B cell (primary cell): ENCODE measurements around the gene SLC37A4. TPM values are rescaled to one million over a fixed set of nuclear protein-coding genes. Genes with fewer than 3 reads are reported as not detected.
"Not testable (repeated sequence)": the region's sequence is repeated elsewhere in the genome, so short reads cannot be mapped to it uniquely, and the experiment has no call there.

Experiments
- ATAC-seq: fragments of 200-7000 bp; cut with Tn5 transposase; one replicate; pipeline ENCODE4 v1.10.0; 2021; ENCODE audit warnings: low read depth, mild to moderate bottlenecking, moderate number of reproducible peaks, moderate library complexity
- CTCF ChIA-PET: fragments of 350-600 bp; sonication (Branson Sonifier 250); formaldehyde crosslinking; loops from one replicate; lab custom pipeline; 2021; ENCODE audit warnings: antibody characterized with exemption, inconsistent platforms; lab: Charles Lee
- POLR2A ChIA-PET: fragments of 350-600 bp; sonication (Branson Sonifier 250); formaldehyde crosslinking; loops from one replicate; lab custom pipeline; 2021; ENCODE audit warnings: antibody characterized with exemption; lab: Charles Lee
- DNase-seq: peaks from one replicate; pipeline ENCODE4 v3.0.0; 2013
- H2AFZ ChIP-seq: 2 replicates; pipeline ENCODE4 v1.6.1; 2012; ENCODE audit warnings: mild to moderate bottlenecking, low read depth, low read length; ENCODE audit not compliant: insufficient read depth, poor library complexity, severe bottlenecking
- H3K27ac ChIP-seq, 2 donors: 1 replicate in 1 of 2; 2 replicates in 1 of 2; pipeline ENCODE4 v1.5.1; 2012 to 2013; ENCODE audit warnings: low read length in 2 of 2, mild to moderate bottlenecking in 2 of 2, moderate library complexity in 1 of 2
- H3K27me3 ChIP-seq, 4 experiments: fragments of 200-600 bp in 1 of 4; sonication (generic) in 1 of 4; replicated peaks in 1 of 4; 1 replicate in 2 of 4; 2 replicates in 2 of 4; pipeline versions ENCODE4 v1.6.1 to v1.7.0; 2013 to 2016; ENCODE audit warnings: low read length in 3 of 4, mild to moderate bottlenecking in 2 of 4, mixed read lengths in 1 of 4, moderate library complexity in 1 of 4; ENCODE audit not compliant: insufficient read depth in 4 of 4, control insufficient read depth in 3 of 4; ENCODE audit errors: control extremely low read depth in 1 of 4
- H3K36me3 ChIP-seq, 2 experiments: replicated peaks in 1 of 2; 1 replicate in 1 of 2; 2 replicates in 1 of 2; pipeline versions ENCODE4 v1.6.1 to v1.7.1; 2013; ENCODE audit warnings: low read length in 1 of 2; ENCODE audit not compliant: insufficient read depth in 2 of 2, control insufficient read depth in 1 of 2; ENCODE audit errors: control extremely low read depth in 1 of 2, extremely low read depth in 1 of 2
- H3K4me1 ChIP-seq, 2 donors: fragments of 200-600 bp in 1 of 2; sonication (generic) in 1 of 2; 1 replicate in 1 of 2; 2 replicates in 1 of 2; pipeline versions ENCODE4 v1.5.1 to v1.6.1; 2013 to 2017; ENCODE audit warnings: low read length in 2 of 2; ENCODE audit not compliant: control insufficient read depth in 2 of 2, insufficient read depth in 2 of 2
- H3K4me2 ChIP-seq: replicated peaks from 2 replicates; pipeline ENCODE3; 2012; ENCODE audit warnings: mild to moderate bottlenecking, low read depth, low read length; ENCODE audit not compliant: poor library complexity, severe bottlenecking
- H3K4me3 ChIP-seq, 5 experiments: fragments of 200-600 bp in 1 of 5; sonication (generic) in 1 of 5; 1 replicate in 3 of 5; 2 replicates in 2 of 5; pipeline versions ENCODE4 v1.5.1 to v1.7.0; 2011 to 2016; ENCODE audit warnings: low read length in 4 of 5, mild to moderate bottlenecking in 4 of 5, low read depth in 2 of 5, control low read depth in 1 of 5, moderate library complexity in 1 of 5; ENCODE audit not compliant: insufficient read depth in 1 of 5; ENCODE audit errors: control extremely low read depth in 1 of 5, extremely low read depth in 1 of 5
- H3K79me2 ChIP-seq: fragments of 200-600 bp; sonication (generic); one replicate; pipeline ENCODE4 v1.6.0; 2016; ENCODE audit warnings: low read length; ENCODE audit not compliant: control insufficient read depth, insufficient read depth
- H3K9ac ChIP-seq: fragments of 200-600 bp; sonication (generic); 2 replicates; pipeline ENCODE4 v1.6.1; 2017; ENCODE audit warnings: mild to moderate bottlenecking, low read length, moderate library complexity
- H3K9me3 ChIP-seq, 3 donors: one replicate each; pipeline versions ENCODE4 v1.6.1 to v1.7.1; 2013; ENCODE audit warnings: low read length in 2 of 3; ENCODE audit not compliant: control insufficient read depth in 2 of 3, insufficient read depth in 1 of 3; ENCODE audit errors: control extremely low read depth in 1 of 3
- H4K20me1 ChIP-seq: 2 replicates; pipeline ENCODE4 v1.6.0; 2012; ENCODE audit warnings: mild to moderate bottlenecking, low read length; ENCODE audit not compliant: insufficient read depth, control insufficient read depth, poor library complexity, severe bottlenecking
- H3K27ac Mint-ChIP-seq: one replicate; pipeline ENCODE4 v1.8.0; 2021; ENCODE audit warnings: mixed read lengths
- H3K27me3 Mint-ChIP-seq: one replicate; pipeline ENCODE4 v1.8.0; 2021; ENCODE audit warnings: mixed read lengths
- H3K4me1 Mint-ChIP-seq: one replicate; pipeline ENCODE4 v1.8.0; 2021; ENCODE audit warnings: mixed read lengths
- H3K4me3 Mint-ChIP-seq: one replicate; pipeline ENCODE4 v1.8.0; 2021; ENCODE audit warnings: mixed read lengths
- H3K9me3 Mint-ChIP-seq: one replicate; pipeline ENCODE4 v1.8.0; 2022; ENCODE audit warnings: mixed read lengths; ENCODE audit not compliant: insufficient read depth
- EZH2 ChIP-seq: IDR thresholded peaks from 2 replicates; pipeline ENCODE4 v1.6.1; 2012; ENCODE audit warnings: borderline replicate concordance, low read depth, mild to moderate bottlenecking, moderate library complexity, low read length; ENCODE audit not compliant: insufficient read depth, poor library complexity, severe bottlenecking
- WGBS: methylation state at CpG from one replicate; pipeline ENCODE4 v1.1.5; 2013; ENCODE audit warnings: missing lambda C conversion rate; ENCODE audit not compliant: insufficient coverage; 5-methylcytosine and 5-hydroxymethylcytosine counted together
- intact Hi-C: fragments of 100-400 bp; cut with micrococcal nuclease; formaldehyde crosslinking; loops from one replicate; pipeline ENCODE4 v1.10.0; 2022
- polyA plus RNA-seq: library from polyadenylated mRNA; depleted of rRNA; stranded (reverse); fragments of >200 nt; gene quantifications from 2 replicates; pipeline ENCODE4 v1.2.3, GENCODE V29; 2012
- total RNA-seq, 2 donors: library from RNA; stranded (reverse); fragments of 120-200 nt in 1 of 2; gene quantifications; 1 replicate in 1 of 2; 2 replicates in 1 of 2; pipeline versions ENCODE4 v1.2.3 to v1.2.4, GENCODE V29; 2013 to 2022
- TF ChIP-seq, protein P1 (sequence below): fragments of 200-600 bp; IDR thresholded peaks from one replicate; pipeline ENCODE4 v1.8.0; 2022; ENCODE audit warnings: antibody characterized with exemption, mild to moderate bottlenecking

SLC37A4 gene
- total and polyA plus RNA-seq, 2 donors (not counting 1 experiment from before 2014, with no cell fraction given) = 14.3 to 26.3 TPM

GRCh38 chr11:119042927-119043326 is 12.2 kb upstream of the SLC37A4 start:
- Histone ChIP-seq H3K36me3 (peaks cover 0 to 21% of the 10 kb centered on the region in 2 experiments), H3K27ac (no peak overlapping the region), H2AFZ (no peak overlapping the region), H3K4me3 (no peak overlapping the region), H3K4me1 (peaks cover 0 to 8% of the 10 kb centered on the region in 2 donors), H3K27me3 (no peaks in the 10 kb centered on the region), H3K4me2 (no peak overlapping the region), H3K9me3 (no peaks in the 10 kb centered on the region), H3K79me2 (no peaks in the 10 kb centered on the region), H3K9ac (no peak overlapping the region), H4K20me1 (no peaks in the 10 kb centered on the region)
- 100% methylated on average over 2 of the region's 9 CpGs for WGBS
- Mint-ChIP-seq H3K9me3 (no peaks in the 10 kb centered on the region), H3K27me3 (no peaks in the 10 kb centered on the region), H3K4me3 (no peak overlapping the region), H3K27ac (no peak overlapping the region), H3K4me1 (peaks cover 10% of the 10 kb centered on the region)
- ATAC-seq (no peak), DNase-seq (no peak)
- no peak for TF ChIP-seq EZH2
- TF ChIP-seq, protein P1, sequence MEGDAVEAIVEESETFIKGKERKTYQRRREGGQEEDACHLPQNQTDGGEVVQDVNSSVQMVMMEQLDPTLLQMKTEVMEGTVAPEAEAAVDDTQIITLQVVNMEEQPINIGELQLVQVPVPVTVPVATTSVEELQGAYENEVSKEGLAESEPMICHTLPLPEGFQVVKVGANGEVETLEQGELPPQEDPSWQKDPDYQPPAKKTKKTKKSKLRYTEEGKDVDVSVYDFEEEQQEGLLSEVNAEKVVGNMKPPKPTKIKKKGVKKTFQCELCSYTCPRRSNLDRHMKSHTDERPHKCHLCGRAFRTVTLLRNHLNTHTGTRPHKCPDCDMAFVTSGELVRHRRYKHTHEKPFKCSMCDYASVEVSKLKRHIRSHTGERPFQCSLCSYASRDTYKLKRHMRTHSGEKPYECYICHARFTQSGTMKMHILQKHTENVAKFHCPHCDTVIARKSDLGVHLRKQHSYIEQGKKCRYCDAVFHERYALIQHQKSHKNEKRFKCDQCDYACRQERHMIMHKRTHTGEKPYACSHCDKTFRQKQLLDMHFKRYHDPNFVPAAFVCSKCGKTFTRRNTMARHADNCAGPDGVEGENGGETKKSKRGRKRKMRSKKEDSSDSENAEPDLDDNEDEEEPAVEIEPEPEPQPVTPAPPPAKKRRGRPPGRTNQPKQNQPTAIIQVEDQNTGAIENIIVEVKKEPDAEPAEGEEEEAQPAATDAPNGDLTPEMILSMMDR = no peak
- ChIA-PET POLR2A (no interaction called here), CTCF (interaction anchor here (0.9 to 2.7 kb wide), 2 partner anchors 13 to 24 kb away, joined by 3 to 8 read pairs; no protein-coding TSS in a partner anchor)
- intact Hi-C loops = no loop called here

DNA sequence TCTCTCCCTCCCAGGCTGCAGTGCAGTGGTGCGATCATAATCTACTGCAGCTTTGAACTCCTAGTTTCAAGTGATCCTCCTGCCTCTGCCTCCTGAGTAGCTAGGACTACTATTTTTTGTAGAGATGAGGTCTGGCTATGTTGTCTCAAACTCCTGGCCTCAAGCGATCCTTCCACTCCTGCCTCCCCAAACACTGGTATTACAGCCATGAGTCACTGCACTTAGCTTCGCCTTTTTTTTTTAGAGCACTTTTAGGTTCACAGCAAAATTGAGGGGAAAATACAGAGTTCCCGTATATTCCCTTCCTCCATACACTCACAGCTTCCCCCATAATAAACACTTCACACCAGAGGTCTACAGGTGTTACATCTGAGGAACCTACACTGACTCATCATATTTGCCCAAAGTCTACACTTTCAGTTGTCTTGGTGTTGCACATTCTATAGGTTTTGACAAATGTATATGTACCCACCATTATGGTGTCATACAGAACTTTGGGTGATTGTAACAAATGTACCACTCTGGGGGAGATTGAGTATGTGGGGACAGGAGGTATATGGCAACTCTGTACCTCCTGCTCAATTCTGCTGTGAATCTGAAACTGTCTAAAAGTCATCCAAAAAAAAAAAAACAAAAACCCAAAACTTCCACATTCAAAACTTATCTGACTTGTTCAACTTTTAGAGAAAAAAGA is 11.3 kb upstream of the SLC37A4 start:
- TF ChIP-seq, protein P1 = no peak
- TF ChIP-seq EZH2 = no peak
- Histone ChIP-seq H3K9ac (no peak overlapping the region), H3K4me2 (no peak overlapping the region), H2AFZ (no peak overlapping the region), H3K27me3 (no peaks in the 10 kb centered on the region), H3K4me3 (no peak overlapping the region), H3K79me2 (no peaks in the 10 kb centered on the region), H3K4me1 (peaks cover 0 to 8% of the 10 kb centered on the region in 2 donors), H3K36me3 (peaks cover 0 to 14% of the 10 kb centered on the region in 2 experiments), H3K9me3 (no peaks in the 10 kb centered on the region), H4K20me1 (no peaks in the 10 kb centered on the region), H3K27ac (no peak overlapping the region)
- Mint-ChIP-seq H3K27me3 (no peaks in the 10 kb centered on the region), H3K9me3 (no peaks in the 10 kb centered on the region), H3K4me1 (peaks cover 10% of the 10 kb centered on the region), H3K4me3 (no peak overlapping the region), H3K27ac (no peak overlapping the region)
- ChIA-PET CTCF (interaction anchor here (0.9 to 1.3 kb wide), 2 partner anchors 12 to 25 kb away, joined by 3 read pairs; no protein-coding TSS in a partner anchor), POLR2A (interaction anchor here (0.7 kb wide), 2 partner anchors 19 to 62 kb away, joined by 7 to 13 read pairs; no protein-coding TSS in a partner anchor)
- WGBS = 77% methylated on average over 2 of the region's 4 CpGs
- DNase-seq (no peak), ATAC-seq (no peak)
- intact Hi-C loops = no loop called here

- H3K9ac ChIP-seq, H3K9me3 Mint-ChIP-seq, CTCF ChIA-PET, H3K27ac Mint-ChIP-seq, H3K4me3 ChIP-seq, H3K4me1 Mint-ChIP-seq, ATAC-seq, H3K79me2 ChIP-seq, H3K4me3 Mint-ChIP-seq, H3K27me3 ChIP-seq, H4K20me1 ChIP-seq, H3K27ac ChIP-seq, H3K4me1 ChIP-seq, DNase-seq, H3K9me3 ChIP-seq, H3K27me3 Mint-ChIP-seq, H3K4me2 ChIP-seq, intact Hi-C loops, H3K36me3 ChIP-seq: not testable (repeated sequence)
- WGBS = 20% methylated on average over 1 of the region's 11 CpGs
- POLR2A ChIA-PET = interaction anchor here (0.6 kb wide), 1 partner anchor 38 kb away, joined by 11 read pairs; no protein-coding TSS in a partner anchor
- peak overlapping the region; percentile 57 for H2AFZ ChIP-seq
These were observed 8.8 kb upstream of the SLC37A4 start for GRCh38 chr11:119039471-119039870.
